GM12875 (cell line): Measurements from ENCODE around the gene CDH13.

ENCODE experiments used
- H3K4me3 ChIP-seq: one replicate; pipeline ENCODE4 v1.5.1; 2011; ENCODE audit warnings: low read depth, low read length, control low read depth
- CTCF ChIP-seq: IDR thresholded peaks from 2 replicates; pipeline ENCODE4 v1.5.1; 2011; ENCODE audit warnings: low read depth, mild to moderate bottlenecking, control low read depth, inconsistent platforms, low read length, moderate library complexity, borderline replicate concordance; ENCODE audit not compliant: insufficient read depth

CDH13 gene

GRCh38 chr16:83830091-83830768 is 1203.5 kb downstream of the CDH13 start:
- TF ChIP-seq CTCF: no peak
- H3K4me3 ChIP-seq: no peak overlapping the region

- H3K4me3 ChIP-seq: no peak overlapping the region
- no peak for TF ChIP-seq CTCF
Observed at GRCh38 chr16:83830769-83831455, 1204.1 kb downstream of the CDH13 start.

GRCh38 chr16:83831456-83831987 is 1204.8 kb downstream of the CDH13 start:
- TF ChIP-seq CTCF: no peak

GRCh38 chr16:83833921-83834320 is 1207.2 kb downstream of the CDH13 start:
- H3K4me3 ChIP-seq: no peak overlapping the region
- TF ChIP-seq CTCF: no peak

More at GRCh38 chr16:83831456-83831987, 1204.8 kb downstream of the CDH13 start:
- H3K4me3 ChIP-seq: no peak overlapping the region

GRCh38 chr16:83835586-83836566 is 1209.1 kb downstream of the CDH13 start:
- no peak overlapping the region for H3K4me3 ChIP-seq
- no peak for TF ChIP-seq CTCF

- H3K4me3 ChIP-seq: no peak overlapping the region
- no peak for TF ChIP-seq CTCF
Observed at GRCh38 chr16:83837566-83837965, 1210.8 kb downstream of the CDH13 start.
